CD4-positive, alpha-beta T cell (primary cell): ENCODE data around the gene CCR9. TPM values are rescaled to one million over a fixed set of nuclear protein-coding genes. Genes with fewer than 3 reads are reported as not detected.
A peak's percentile ranks its signal among the peaks of the same experiment; 100 is the strongest.

Experiments used
- ATAC-seq: fragments of 200-7000 bp; cut with Tn5 transposase; one replicate; pipeline ENCODE4 v1.10.0; 2022; ENCODE audit warnings: mild to moderate bottlenecking; ENCODE audit not compliant: poor library complexity
- CTCF ChIA-PET: fragments of 350-600 bp; sonication (Branson Sonifier 250); formaldehyde crosslinking; loops from one replicate; lab custom pipeline; 2021; ENCODE audit warnings: antibody characterized with exemption, inconsistent platforms; lab: Charles Lee
- POLR2A ChIA-PET: fragments of 350-600 bp; sonication (Branson Sonifier 250); formaldehyde crosslinking; loops from one replicate; lab custom pipeline; 2021; ENCODE audit warnings: antibody characterized with exemption, inconsistent platforms; lab: Charles Lee
- DNase-seq, 14 experiments: peaks; one replicate each; pipeline ENCODE4 v3.0.0-alpha.2; 2013 to 2020; ENCODE audit warnings: mixed read lengths in 2 of 14
- H3K27ac ChIP-seq, 2 donors: one replicate each; pipeline versions ENCODE4 v1.5.1 to v1.7.0; 2013; ENCODE audit warnings: low read length in 2 of 2, low read depth in 1 of 2, mild to moderate bottlenecking in 1 of 2
- H3K27me3 ChIP-seq, 2 experiments: 1 replicate in 1 of 2; 2 replicates in 1 of 2; pipeline versions ENCODE4 v1.6.1 to v1.7.0; 2013; ENCODE audit warnings: low read length in 2 of 2, control low read depth in 1 of 2, mild to moderate bottlenecking in 1 of 2, moderate library complexity in 1 of 2; ENCODE audit not compliant: insufficient read depth in 2 of 2, control insufficient read depth in 1 of 2
- H3K36me3 ChIP-seq: one replicate; pipeline ENCODE4 v1.6.1; 2013; ENCODE audit warnings: low read length, control low read depth; ENCODE audit not compliant: insufficient read depth
- H3K4me1 ChIP-seq: one replicate; pipeline ENCODE4 v1.6.1; 2013; ENCODE audit warnings: low read length, control low read depth; ENCODE audit not compliant: insufficient read depth
- H3K4me3 ChIP-seq: one replicate; pipeline ENCODE4 v1.5.1; 2013; ENCODE audit warnings: mild to moderate bottlenecking, low read length, moderate library complexity
- H3K9me3 ChIP-seq, 2 experiments: 1 replicate in 1 of 2; 2 replicates in 1 of 2; pipeline versions ENCODE4 v1.6.1 to v1.7.0; 2013; ENCODE audit warnings: low read length in 2 of 2, mild to moderate bottlenecking in 2 of 2, control low read depth in 1 of 2, moderate library complexity in 1 of 2; ENCODE audit not compliant: control insufficient read depth in 1 of 2, insufficient read depth in 1 of 2
- H3K27ac Mint-ChIP-seq: one replicate; pipeline ENCODE4 v1.8.0; 2020; ENCODE audit warnings: mixed read lengths
- H3K27me3 Mint-ChIP-seq: one replicate; pipeline ENCODE4 v1.8.0; 2021; ENCODE audit warnings: mixed read lengths
- H3K36me3 Mint-ChIP-seq: one replicate; pipeline ENCODE4 v1.8.0; 2021; ENCODE audit warnings: low read depth, mixed read lengths
- H3K4me1 Mint-ChIP-seq: one replicate; pipeline ENCODE4 v1.8.0; 2021; ENCODE audit warnings: low read depth, mixed read lengths
- H3K4me3 Mint-ChIP-seq: one replicate; pipeline ENCODE4 v1.8.0; 2020; ENCODE audit warnings: mild to moderate bottlenecking, mixed read lengths
- H3K9me3 Mint-ChIP-seq: one replicate; pipeline ENCODE4 v1.8.0; 2020; ENCODE audit warnings: mixed read lengths
- CTCF ChIP-seq: fragments of 200-600 bp; IDR thresholded peaks from one replicate; pipeline ENCODE4 v1.8.0; 2022; ENCODE audit warnings: antibody characterized with exemption, mild to moderate bottlenecking
- intact Hi-C, 2 experiments: fragments of 100-400 bp; cut with DNase I in 1 of 2; cut with micrococcal nuclease in 1 of 2; formaldehyde crosslinking; loops; one replicate each; pipeline versions ENCODE4 v1.15.1 to v1.9.0; 2023 to 2025; cut with DNase I, micrococcal nuclease
- total RNA-seq, 174 experiments: library from RNA in 2 of 174; stranded (reverse) in 2 of 174; gene quantifications; one replicate each; pipeline ENCODE4 v1.2.3 and lab custom pipeline; 2021 to 2026

CCR9 gene
- total RNA-seq, 2 experiments from 2014 or later: 6.5 to 7.4 TPM

- no peaks in the 10 kb centered on the region for H3K36me3 Mint-ChIP-seq
- CTCF ChIA-PET: interaction anchor here (0.8 kb wide), 1 partner anchor 11 kb away, joined by 3 read pairs; no protein-coding TSS in a partner anchor
- no peaks in the 10 kb centered on the region for H3K27me3 Mint-ChIP-seq
Observed at GRCh38 chr3:45905755-45906154, 19.4 kb downstream of the CCR9 start.

GRCh38 chr3:45906681-45907407, 20.5 kb downstream of the CCR9 start:
- H3K4me1 ChIP-seq: peaks cover 47% of the 10 kb centered on the region
- ATAC-seq (no peak), DNase-seq (no peak)
- no peak for TF ChIP-seq CTCF
- no peaks in the 10 kb centered on the region for H3K36me3 Mint-ChIP-seq
- H3K36me3 ChIP-seq: no peaks in the 10 kb centered on the region
- no peak overlapping the region for H3K4me3 ChIP-seq
- no peaks in the 10 kb centered on the region for H3K27me3 Mint-ChIP-seq
- no peak overlapping the region for H3K4me3 Mint-ChIP-seq
- no peaks in the 10 kb centered on the region for H3K9me3 Mint-ChIP-seq
- ChIA-PET POLR2A (interaction anchor here (2.0 kb wide), 1 partner anchor 65 kb away, joined by 9 read pairs; the partner anchor contains the start of gene LZTFL1), CTCF (no interaction called here)
- H3K27ac ChIP-seq: no peak overlapping the region
- no peaks in the 10 kb centered on the region for H3K27me3 ChIP-seq
- H3K27ac Mint-ChIP-seq: peak overlapping the region; percentile 40
- peaks cover 42% of the 10 kb centered on the region for H3K4me1 Mint-ChIP-seq
- intact Hi-C loops: no loop called here
- no peaks in the 10 kb centered on the region for H3K9me3 ChIP-seq

More at GRCh38 chr3:45905755-45906154, 19.4 kb downstream of the CCR9 start:
- Mint-ChIP-seq H3K4me3 (no peak overlapping the region), H3K27ac (no peak overlapping the region), H3K4me1 (peaks cover 37% of the 10 kb centered on the region), H3K9me3 (no peaks in the 10 kb centered on the region)
- no peak overlapping the region for H3K27ac ChIP-seq
- peaks cover 36% of the 10 kb centered on the region for H3K4me1 ChIP-seq
- no peak for DNase-seq
- H3K27me3 ChIP-seq: no peaks in the 10 kb centered on the region
- intact Hi-C loops: no loop called here
- no peaks in the 10 kb centered on the region for H3K9me3 ChIP-seq
- H3K4me3 ChIP-seq: no peak overlapping the region
- TF ChIP-seq CTCF: no peak
- POLR2A ChIA-PET: no interaction called here
- H3K36me3 ChIP-seq: no peaks in the 10 kb centered on the region
- no peak for ATAC-seq

GRCh38 chr3:45907769-45908705, 21.7 kb downstream of the CCR9 start:
- Mint-ChIP-seq H3K4me3 (peak overlapping the region; percentile 8), H3K4me1 (peaks cover 49% of the 10 kb centered on the region), H3K36me3 (no peaks in the 10 kb centered on the region), H3K27me3 (no peaks in the 10 kb centered on the region), H3K27ac (peak overlapping the region; percentile 40), H3K9me3 (no peaks in the 10 kb centered on the region)
- peak in 6 of 14 experiments; percentile 11 to 61 (median 49) for DNase-seq
- CTCF ChIA-PET: interaction anchor here (1.4 kb wide), 1 partner anchor 248 kb away, joined by 4 read pairs; no protein-coding TSS in a partner anchor
- no peak for TF ChIP-seq CTCF
- H3K9me3 ChIP-seq: no peaks in the 10 kb centered on the region
- no peak overlapping the region for H3K27ac ChIP-seq
- peaks cover 54% of the 10 kb centered on the region for H3K4me1 ChIP-seq
- peak; percentile 79 for ATAC-seq
- no peaks in the 10 kb centered on the region for H3K27me3 ChIP-seq
- intact Hi-C loops: no loop called here
- no peak overlapping the region for H3K4me3 ChIP-seq
- no peaks in the 10 kb centered on the region for H3K36me3 ChIP-seq
- POLR2A ChIA-PET: interaction anchor here (0.7 to 2.0 kb wide), 4 partner anchors 12 to 66 kb away, joined by 3 to 9 read pairs (median 4); partner anchors contain the start of gene LZTFL1
